IPS-18c (cell line): Measurements from ENCODE around the gene TTC6.

Experiments used
- H3K4me3 ChIP-seq: 2 replicates; pipeline ENCODE4 v1.7.0; 2013; ENCODE audit warnings: low read depth, mild to moderate bottlenecking, low read length, moderate library complexity; ENCODE audit not compliant: insufficient read depth
- H3K9me3 ChIP-seq: one replicate; pipeline ENCODE4 v1.6.1; 2013; ENCODE audit warnings: mild to moderate bottlenecking, low read length, moderate library complexity; ENCODE audit not compliant: control insufficient read depth, insufficient read depth

TTC6 gene

DNA sequence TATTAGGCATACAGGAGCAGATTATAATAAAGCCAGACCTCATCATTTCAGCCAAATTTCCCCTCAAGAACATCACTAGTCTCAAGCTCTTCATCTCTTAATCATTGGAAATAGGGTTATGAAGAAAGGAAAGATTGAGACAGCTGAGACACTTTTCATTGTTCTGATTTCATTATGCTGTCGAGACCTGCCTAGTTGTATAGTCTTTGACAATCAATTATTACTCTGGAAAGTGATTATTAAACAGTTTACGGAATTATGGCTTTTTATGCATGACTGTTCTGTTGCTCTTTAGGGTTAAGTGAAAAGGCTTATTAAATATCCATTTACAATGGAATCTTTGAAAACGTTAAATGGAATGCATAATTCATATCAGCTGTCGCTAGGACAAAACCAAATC is 48.3 kb downstream of the TTC6 start:
- Histone ChIP-seq H3K9me3 (no peaks in the 10 kb centered on the region), H3K4me3 (no peak overlapping the region)
